Hematopoietic multipotent progenitor cell treated with erythropoietin and hydrocortisone succinate and interleukin-3 and kit ligand, for 17 days (in vitro differentiated cells): ENCODE results near the gene SH3GLB1.

ENCODE experiments used
- DNase-seq: peaks from one replicate; pipeline ENCODE4 v3.0.0-alpha.2; 2015; ENCODE audit warnings: low spot score

SH3GLB1 gene

DNA sequence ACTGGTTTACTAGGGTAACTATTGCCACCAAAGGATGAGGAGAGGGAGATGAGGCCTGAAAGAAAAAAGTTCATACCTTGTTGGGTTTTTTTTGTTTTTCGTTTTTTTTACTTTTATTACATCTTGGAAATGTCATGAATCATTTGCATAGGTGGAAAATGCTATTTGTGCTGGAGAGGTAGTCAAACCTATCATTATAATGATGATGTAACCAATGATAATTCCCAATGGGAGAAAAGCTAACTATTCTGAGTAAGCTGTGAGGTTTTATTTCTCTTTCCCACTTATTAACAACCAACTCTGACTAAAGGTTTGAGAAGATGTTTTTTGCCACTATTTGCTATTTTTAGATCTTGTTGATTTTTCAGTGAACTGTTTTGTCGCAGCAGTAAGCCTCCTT lies 29.0 kb downstream of the SH3GLB1 start:
- no peak for DNase-seq

DNA sequence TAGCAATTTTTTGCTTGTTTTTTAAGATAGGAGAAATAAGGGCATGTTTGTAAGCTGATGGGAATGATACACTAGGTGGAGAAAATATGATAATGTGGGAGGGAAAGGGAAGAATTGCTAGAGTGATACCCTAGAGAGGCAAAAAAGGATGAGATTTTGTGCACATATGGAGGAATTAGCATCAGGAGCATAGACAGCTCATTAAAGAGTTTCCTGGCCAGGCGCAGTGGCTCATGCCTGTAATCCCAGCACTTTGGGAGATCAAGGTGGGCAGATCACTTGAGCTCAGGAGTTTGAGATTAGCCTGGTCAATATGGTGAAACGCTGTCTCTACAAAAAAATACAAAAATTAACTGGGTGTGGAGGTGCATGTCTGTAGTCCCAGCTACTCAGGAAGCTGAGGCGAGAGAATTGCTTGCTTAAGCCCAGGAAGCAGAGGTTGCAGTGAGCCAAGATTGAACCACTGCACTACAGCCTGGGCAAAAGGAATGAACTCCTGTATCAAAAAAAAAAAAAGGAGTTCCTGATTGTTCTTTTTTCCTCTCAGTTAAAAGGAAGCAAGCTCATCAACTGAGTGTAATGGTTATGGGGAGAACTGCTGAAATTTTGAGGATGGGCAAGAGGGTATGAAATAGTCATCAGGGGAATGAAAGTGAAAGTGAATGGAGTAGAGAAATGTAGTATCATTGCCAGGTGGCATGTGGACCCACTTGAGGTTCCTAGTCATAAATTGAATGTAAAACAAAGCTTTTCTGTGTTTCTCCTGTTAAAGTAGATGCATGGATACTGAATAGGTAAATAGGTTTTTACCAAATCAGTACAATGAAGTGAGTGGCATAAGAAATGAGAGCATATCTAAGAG lies 35.5 kb downstream of the SH3GLB1 start:
- no peak for DNase-seq

DNA sequence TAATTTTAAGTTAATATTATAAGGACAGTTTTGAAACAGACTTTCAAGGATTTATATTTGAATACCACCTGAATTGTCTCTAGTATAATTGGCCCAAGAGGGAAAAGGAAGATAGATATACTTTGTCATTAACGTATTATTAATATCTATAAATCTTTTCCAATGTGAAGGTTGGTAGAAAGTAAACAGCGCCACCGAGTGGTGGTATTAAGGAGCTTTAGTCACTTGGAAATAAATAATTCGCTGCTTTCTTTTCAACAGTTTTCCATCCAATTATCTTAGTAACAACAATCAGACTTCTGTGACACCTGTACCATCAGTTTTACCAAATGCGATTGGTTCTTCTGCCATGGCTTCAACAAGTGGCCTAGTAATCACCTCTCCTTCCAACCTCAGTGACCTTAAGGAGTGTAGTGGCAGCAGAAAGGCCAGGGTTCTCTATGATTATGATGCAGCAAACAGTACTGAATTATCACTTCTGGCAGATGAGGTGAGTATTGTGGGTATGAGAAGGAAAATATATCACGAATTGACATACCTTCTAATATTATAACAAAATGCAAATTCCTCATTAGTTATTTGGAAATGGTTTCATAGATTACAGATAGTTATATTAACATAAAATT lies 37.7 kb downstream of the SH3GLB1 start:
- DNase-seq: peak; percentile 84

DNA sequence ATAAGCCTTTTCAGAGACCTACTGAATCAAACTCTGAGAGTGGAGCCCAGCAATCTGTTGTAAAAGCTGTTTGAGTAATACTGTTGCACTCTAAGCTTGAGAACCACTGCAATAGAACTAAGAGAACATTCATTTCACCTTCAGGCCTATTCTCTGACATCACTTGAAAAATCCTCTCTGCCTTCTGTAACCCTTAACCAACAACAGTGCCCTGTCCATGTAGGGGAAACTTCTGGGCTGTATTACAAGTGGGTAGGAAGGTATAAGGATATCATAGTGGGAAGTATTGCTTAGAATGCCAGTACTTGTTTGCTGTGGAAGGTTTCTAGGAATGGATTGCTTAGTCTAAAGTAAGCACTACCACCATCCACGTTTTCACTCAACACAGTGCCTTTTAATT lies 42.9 kb downstream of the SH3GLB1 start:
- DNase-seq: no peak

DNA sequence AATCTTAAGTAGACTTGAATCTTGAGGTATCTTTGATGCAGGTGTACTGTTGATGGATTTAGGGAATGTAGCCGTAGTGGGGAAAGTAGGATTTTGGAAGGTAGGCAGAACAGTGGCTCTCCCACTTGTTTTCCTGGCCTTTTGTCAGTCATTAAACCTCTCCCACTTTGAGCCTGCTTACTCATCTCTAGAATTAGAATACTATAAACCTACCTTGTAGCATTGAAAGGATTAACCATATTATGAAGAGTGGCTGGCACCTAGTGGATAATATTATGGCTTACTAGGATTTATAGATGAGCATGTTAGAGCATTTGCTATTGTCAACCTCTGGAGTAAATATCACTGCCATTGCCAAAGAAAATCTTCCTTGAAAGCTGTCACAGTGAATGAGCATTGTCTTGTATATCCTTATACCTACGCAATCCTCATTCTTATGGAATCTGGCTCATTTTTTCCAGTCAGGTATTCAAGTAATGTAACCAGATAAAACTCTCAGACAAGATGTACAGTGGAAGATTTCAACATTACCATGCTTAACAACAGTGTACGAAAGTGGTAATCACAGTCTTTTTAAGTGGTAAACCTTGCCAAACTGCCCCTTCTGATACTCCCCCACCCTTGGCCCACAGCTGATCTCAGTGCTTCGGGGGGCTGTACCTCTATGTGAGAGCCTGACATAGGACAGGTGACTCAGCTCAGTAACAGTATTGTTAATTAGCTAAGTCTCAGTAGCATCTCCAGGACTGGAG lies 44.4 kb downstream of the SH3GLB1 start:
- no peak for DNase-seq

DNA sequence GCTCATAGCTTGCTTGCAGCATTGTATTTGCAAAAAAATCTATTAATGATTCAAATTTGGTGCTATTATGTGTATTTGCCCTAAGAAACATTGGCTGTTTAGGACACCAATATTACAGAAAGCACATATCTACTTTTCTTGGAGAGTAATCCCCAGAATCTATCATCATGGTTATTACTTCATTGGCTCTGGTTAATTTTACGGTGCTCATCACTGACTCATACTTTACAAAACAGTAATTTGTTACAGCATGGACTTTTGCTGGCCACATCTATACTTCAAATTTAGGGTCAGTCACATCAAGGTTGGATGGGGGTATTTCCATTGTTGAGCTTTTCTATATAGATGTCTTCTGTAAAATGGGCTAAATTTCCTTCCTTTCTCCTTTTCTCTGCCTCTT lies 45.7 kb downstream of the SH3GLB1 start:
- no peak for DNase-seq

DNA sequence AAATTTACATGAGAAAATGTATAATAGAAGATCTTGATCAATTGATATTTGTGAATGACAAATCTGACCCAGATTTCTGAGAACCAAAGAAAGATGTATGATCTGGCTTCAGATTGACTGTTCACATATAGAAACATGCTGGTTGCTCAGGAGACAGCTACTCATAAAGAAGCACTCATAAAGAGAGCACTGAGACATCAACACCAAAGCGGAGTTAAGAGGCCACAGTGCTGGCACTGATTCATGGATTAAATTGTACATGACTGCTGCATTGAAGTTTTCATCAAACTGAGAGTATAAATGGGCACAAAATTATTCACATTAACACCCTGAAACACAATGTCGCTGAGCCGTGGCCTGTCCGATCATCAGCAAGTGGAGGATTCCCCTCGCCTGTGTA lies 46.2 kb downstream of the SH3GLB1 start:
- DNase-seq: no peak

DNA sequence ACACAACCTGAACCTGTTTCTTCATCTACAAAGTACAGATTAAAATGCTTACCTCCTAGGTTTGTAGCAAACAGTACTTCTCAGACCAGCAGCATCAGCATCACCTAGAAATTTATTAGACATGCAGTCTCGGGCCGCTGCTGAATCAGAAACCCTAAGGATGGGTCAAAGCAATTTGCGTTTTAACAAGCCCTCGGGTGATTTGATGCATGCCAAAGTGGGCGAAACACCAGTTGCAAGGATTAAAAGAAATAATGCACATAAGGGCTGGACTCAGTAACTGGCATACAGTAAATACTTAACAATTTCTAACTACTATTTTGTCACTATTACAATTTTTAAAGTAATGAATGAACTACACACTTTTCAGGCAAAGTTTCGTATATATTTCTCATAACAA lies 47.5 kb downstream of the SH3GLB1 start:
- DNase-seq: no peak

DNA sequence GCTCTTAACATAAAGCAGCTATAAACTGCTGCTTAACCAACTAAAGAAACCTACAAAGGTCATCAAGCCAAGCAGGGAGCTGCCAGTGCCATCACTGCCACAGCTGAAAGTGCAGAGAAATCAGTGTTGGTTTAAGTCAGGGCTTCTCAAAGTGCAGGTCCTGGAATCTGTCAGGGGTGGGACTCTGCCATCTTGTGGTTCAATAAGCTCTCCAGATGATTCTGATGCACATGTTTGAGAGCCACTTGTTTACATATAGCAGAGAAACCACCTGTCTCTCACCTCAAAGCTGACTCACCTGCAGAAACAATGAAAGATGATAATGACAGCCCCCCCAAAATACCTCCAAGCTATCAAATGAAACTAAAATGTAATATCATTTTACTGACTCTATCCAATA lies 49.3 kb downstream of the SH3GLB1 start:
- DNase-seq: peak; percentile 14

DNA sequence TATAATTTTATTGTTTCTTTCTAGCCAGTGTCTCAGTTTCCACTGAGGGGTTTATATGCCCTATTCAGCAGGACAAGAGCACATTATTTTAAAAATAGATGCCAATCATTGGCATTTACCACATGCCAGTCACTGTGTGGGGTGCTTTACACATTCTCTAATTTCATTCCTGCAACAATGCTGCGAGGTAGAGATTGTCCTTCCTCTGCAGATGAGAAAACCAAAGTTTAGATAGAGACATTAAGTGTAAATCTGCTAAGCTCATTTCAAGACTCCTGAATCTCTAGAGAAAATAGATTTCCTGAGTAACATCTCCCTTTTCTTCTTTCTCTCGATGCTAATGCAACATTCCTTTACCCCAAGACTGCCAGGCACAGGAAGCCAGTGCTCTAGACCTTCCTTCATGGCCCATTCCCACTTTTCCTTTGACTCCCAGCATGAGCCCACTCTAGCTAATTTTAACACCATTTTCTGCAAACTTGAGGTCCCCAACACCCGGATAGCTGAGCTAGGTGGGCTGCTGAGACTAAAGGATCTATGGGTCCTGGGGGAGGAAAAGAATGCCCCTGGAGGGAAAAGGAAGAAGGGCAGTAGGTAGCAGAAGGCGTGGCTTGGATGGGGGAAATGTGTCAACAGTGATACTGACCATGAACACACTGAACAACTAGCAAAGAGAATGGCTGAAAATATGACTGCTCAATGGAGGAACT lies 50.0 kb downstream of the SH3GLB1 start:
- no peak for DNase-seq

DNA sequence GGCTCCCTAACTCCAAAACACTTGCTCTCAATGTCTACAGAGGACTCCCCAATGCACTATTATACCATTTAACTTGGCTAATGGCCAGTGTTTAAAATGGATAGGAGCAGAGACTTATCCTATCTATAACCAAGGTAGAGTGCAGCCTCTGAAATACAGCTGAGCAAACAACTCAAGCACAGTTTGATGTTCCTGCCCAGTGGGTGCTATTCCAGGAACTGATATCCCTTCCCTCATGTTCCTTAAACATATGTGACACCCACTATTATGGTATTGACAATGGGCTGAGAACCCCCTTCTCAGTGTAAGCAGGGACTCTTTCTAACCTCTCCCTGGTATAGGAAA lies 51.7 kb downstream of the SH3GLB1 start:
- DNase-seq: no peak

DNA sequence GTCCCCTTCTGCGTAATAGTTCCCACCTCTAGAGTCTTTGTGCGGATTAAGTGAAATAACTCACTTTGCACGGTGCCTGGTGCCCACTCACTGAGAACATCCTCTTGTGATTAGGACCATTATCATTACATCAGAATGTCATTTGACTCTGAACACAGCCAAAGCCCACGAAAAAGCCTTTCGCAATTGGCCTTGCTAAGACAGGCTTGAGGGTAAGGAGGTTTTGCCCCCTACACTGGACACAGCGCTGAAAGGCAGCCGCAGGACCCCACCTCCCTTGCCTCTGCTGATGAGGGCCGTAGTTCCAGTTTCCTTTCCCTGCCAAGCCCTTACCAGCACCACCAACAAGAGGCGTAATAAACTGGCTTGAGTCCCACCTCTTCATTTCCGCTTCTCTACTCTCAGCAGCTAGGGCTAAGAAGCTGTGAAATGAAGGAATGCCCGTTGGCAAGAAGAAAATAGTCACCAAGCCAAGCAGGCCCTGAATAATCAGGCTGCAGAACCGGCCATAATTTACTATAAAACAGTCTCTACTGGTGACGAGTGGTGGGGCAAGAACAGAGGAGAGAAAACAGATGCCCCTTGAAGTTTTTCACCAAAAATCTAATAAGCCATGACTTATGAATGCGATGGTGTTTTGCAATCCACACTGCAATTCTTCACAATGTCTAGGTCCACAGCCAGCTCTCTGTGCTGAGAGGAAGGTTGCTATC lies 53.1 kb downstream of the SH3GLB1 start:
- DNase-seq: no peak

DNA sequence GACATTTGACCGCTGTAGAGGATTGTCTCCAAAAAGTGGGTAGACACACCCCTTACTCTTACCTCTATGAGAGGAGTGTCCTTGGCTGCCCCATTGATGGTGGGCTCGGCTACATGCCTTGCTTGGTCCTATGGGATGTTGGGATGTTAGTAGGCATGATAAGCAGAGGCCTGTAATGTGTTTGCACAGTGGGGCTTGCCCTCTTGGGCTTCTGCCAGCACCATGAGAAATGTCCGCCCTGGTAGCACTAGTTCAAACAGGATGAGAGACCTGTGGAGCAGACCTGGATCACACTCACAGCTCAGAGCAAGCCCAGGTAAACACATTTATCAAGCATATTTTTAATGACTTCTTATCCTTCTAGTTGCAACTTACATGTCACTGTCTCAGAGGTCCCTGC lies 54.2 kb downstream of the SH3GLB1 start:
- DNase-seq: no peak

DNA sequence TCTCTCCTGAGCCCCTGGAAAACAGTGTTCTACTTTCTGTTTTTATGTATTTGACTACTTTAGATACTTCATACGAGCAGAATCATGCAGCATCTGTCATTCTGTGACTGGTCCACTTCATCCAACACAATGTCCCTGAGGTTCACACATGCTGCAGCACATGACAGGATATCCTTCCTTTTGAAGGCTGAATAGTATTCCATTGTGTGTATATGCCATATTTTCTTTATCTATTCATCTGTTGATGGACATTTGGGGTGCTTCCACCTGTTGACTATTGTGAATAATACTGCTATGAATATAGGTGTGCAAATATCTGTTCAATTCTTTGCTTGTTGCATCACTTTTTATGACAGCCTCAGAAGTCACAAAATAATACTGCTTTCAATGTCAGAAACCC lies 55.8 kb downstream of the SH3GLB1 start:
- DNase-seq: no peak

DNA sequence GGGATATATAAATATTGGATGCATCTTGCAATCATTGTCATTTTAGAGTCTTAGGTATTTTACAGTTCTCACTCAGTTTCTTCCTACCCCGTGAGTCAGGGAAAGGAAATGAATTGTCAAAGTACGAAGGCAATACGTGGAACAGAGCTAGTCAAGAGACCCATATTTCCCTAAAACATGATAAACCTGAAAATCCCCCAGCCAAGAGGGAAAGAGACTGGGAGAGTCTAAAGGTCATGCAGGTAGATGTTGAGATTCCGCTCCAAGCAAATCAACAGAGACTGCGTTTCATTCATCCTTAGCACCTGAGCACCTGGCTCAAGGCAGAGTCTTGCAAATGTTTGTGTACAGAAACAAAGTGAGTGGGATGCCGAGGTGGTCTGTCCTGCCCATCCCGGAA lies 58.0 kb downstream of the SH3GLB1 start:
- DNase-seq: no peak

DNA sequence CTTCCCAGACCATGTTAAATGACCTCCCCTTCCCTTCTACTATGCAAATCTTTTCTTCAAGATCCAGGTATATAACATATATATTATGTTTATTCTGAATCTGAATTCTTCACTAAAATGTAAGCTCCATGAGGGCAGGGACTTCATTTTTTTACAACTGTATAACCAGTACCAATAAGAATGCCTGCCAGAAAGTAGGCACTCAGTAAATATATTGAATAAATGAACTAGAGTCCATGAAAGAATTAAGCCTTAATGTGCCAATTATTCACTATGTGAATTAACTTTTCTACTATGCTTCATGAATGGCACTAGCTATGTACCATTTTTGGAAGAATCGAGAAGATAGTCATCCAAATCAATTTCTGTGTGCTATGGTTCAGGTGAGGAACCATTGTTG lies 60.1 kb downstream of the SH3GLB1 start:
- DNase-seq: no peak

DNA sequence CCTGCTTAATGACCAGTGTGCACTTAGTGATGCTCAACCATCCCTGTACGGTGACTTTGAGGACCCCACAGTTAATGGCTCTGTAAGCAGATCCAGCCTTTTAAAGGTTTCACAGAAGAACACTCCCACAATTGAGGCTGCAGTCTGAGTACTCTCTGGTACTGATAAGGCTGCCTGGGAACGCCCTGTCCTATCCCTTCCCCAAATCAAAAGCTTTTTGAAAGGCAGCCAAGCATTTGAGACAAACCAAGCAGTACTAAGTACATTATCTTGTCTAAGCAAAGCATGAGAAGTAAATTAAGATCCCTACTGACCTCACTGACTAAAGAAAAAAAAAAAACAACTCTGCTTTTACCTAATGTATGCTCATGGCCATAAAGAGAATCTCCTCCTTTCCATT lies 60.7 kb downstream of the SH3GLB1 start:
- no peak for DNase-seq

DNA sequence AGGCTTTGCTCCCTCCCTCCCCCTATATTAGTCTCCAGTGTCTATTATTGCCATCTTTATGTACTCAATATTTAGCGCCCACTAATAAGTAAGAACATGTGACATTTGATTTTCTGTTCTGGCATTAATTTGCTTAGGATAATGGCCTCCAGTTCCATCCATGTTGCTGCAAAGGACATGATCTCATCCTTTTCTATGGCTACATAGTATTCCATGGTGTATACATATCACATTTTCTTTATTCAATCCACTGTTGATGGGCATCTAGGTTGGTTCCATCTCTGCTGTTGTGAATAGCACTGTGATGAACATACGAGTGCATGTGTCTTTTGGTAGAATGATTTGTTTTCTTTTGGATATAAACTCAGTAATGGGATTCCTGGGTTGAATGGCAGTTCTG lies 61.3 kb downstream of the SH3GLB1 start:
- no peak for DNase-seq

DNA sequence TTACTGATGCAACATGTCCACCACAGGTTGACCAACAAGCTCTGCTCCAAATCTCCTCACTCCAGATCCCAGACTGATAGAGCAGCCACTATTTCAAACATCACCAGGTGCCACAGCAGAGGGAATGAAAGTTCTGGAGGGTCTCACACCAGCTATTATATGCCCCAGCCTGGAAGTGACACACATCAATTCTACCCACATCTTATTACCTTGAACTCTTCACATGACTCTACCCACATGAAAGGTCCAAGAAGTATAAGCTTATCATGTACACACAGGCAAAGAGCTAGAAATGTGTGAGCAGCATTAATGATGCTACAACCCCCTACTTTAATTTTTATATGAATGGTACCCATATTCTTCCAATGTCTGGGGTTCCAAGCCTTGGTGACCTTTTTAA lies 64.2 kb downstream of the SH3GLB1 start:
- no peak for DNase-seq

DNA sequence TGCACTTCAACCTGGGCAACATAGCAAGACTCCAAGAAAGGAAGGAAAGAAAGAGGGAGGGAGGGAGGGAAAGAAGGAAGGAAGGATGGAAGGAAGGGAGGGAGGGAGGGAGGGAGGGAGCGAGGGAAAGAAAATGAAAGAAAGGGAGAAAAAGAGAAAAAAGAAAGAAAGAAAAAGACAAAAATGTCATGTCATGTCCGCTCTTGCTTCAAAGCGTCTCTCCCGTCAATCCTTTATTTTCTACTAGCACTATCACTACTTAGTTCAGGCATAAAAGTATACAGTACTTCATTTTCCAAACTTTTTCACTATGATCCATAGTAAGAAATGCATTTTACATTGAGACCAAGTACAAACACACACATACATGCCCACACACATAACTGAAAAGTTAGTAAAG lies 64.7 kb downstream of the SH3GLB1 start:
- no peak for DNase-seq

DNA sequence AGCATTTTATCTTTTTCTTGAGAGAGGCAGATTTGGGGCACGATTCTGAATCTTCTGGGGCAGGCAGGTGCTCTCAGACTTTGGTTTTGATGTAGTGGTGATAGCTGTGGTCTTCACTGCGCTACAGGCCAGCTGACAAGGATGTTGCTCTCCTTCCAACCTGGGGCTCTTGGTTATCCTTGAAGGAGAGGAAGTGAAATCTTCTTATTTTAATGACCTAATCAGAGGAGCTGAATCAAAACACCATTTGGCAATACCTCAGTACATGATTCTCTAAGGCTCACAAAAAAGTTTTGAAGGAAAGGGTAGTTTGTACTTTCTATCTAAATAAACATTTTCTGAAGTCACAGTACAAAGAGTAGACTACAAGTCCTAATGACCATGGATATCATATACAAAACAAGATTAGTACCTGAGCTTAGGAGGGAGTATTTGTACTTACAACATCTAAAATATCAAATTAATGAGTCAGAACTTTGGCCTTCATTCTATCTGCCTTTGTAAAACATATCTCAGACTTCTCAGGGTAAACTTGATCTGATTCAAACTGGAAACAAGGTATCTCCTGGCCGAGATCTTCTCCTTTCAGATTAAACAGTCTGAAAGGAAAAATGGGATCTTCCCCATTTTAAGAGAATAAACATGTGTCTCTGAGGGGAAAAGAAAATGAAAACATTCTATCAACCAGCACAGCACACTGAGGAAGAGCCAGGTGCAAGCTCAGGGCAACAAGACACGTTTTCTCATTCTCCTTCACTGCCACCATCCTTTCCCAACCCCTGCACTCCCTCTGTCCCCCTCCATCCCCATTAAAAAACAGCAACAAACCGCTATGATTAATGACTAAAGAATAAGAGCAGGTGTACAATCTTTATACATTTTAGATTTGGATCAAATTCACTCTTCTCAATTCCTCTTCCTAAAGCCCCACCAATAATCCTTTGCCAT lies 69.2 kb downstream of the SH3GLB1 start:
- DNase-seq: no peak
